Stimulated activated CD8-positive, alpha-beta memory T cell treated with anti-CD3 and anti-CD28 coated beads, Interleukin-4, amount 100 ng/mL, for 24 hours (primary cell): ENCODE data around the gene FAM90A26.
"Not testable (repeated sequence)": the region's sequence is repeated elsewhere in the genome, so short reads cannot be mapped to it uniquely, and the experiment has no call there.

Experiments used
- DNase-seq: peaks from one replicate; pipeline ENCODE4 v3.0.0-alpha.2; 2020; ENCODE audit warnings: low read depth

The FAM90A26 gene, protein sequence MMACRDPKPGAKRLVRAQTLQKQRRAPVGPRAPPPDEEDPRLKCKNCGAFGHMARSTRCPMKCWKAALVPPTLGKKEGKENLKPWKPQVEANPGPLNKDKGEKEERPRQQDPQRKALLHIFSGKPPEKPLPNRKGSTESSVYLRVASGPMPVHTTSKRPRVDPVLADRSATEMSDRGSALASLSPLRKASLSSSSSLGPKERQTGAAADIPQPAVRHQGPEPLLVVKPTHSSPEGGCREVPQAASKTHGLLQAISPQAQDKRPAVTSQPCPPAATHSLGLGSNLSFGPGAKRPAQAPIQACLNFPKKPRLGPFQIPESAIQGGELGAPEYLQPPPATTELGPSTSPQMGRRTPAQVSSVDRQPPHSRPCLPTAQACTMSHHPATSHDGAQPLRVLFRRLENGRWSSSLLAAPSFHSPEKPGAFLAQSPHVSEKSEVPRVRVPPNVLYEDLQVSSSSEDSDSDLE

GRCh38 chr4:9169791-9170459 lies at the start of gene FAM90A26:
Gene FAM90A26, plus strand, starts transcription at chr4:9170409. Its CDS starts 2,764 bp downstream, at chr4:9173173.
- not testable (repeated sequence) for DNase-seq

GRCh38 chr4:9122711-9123110 lies 47.5 kb upstream of the FAM90A26 start:
- DNase-seq = not testable (repeated sequence)

DNA sequence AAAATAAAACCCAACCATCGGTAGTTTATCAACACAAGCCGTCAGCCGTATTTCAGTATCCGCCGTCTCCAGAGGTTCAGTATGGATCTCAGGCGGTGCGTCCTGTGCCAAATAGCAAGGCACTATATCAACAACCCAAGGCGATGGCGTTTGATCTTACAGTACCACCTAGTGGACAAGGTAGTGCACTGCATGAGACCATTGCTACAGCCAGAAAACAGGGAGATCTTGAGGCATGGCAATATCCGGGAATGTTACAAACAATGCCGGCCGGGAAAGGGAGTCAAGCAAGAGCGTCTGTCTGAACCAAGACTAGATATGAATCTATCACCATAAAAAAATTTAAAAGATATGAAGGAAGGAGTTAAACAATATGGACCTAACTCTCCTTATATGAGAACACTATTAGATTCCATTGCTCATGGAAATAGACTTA lies 46.6 kb upstream of the FAM90A26 start:
- not testable (repeated sequence) for DNase-seq

- DNase-seq = not testable (repeated sequence)
These were observed 44.5 kb upstream of the FAM90A26 start for GRCh38 chr4:9125601-9126161.

DNA sequence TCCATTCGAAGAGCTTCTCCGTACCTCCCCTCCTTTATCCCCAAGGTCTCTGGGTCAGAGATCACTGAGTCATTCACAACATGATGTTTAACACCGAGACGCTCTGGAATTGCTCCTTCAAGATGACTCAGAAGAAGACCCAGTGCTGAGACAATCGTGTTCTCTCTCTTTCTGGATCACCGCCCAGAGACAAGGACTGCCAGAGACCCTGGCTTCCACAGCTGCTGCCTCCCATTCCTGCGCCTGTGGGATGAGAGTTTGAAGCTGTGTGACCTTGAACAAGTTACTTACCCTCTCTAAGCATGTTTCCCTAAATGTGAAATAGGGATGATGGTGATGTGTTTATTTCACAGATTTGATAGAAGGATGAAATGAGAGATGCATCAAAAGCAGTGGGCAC lies 38.8 kb upstream of the FAM90A26 start:
- not testable (repeated sequence) for DNase-seq

DNA sequence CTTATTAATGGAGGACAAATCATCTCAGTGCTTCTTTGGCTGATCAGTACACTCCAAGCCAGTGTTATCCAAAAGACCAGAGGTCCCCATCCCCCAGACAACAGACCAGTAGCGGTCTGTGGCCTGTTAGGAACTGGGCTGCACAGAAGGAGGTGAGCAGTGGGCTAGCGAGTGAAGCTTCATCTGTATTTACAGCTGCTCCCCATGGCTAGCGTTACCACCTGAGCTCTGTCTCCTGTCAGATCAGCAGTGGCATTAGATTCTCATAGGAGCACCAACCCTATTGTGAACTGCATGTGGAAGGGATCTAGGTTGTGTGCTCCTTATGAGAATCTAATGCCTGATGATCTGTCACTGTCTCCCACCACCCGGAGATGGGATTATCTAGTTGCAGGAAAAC lies 37.4 kb upstream of the FAM90A26 start:
- not testable (repeated sequence) for DNase-seq

DNA sequence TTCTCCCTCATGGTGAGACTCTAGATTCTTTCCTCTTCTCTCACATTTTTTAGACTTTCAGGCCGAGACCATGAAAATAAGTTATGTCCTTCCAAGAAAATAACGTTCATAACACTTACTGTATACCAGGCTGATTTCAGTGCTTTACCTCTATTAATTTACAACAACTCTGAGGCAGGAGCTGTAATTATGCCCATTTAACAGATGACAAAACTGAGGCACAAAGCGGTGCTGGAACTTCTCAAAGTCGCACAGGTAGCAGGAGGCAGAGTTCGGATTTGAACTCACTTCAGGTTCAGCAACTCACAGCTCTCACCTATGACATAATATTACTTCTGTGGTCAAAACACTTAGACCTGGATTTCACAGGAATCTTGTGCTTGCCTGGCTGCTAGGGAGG lies 36.2 kb upstream of the FAM90A26 start:
- DNase-seq = not testable (repeated sequence)

- not testable (repeated sequence) for DNase-seq
These were observed 35.7 kb upstream of the FAM90A26 start for GRCh38 chr4:9134556-9134955.

DNA sequence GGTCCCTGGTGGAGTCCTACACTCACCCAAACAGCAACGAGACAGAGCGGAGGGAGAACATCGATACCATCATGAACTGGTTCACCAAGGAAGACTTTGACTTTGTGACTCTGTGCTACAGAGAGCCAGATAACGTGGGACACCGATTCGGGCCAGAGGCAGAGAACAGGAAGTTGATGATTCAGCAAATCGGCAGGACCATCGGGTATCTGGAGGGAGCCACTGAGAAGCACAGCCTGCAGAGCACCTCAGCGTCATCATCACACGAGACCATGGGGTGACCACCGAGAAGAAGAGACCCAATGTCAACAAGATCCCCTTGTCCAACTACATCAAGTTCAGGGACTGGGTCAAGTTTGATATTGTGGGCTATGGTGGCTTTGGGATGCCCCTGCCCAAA lies 29.2 kb upstream of the FAM90A26 start:
- not testable (repeated sequence) for DNase-seq

DNA sequence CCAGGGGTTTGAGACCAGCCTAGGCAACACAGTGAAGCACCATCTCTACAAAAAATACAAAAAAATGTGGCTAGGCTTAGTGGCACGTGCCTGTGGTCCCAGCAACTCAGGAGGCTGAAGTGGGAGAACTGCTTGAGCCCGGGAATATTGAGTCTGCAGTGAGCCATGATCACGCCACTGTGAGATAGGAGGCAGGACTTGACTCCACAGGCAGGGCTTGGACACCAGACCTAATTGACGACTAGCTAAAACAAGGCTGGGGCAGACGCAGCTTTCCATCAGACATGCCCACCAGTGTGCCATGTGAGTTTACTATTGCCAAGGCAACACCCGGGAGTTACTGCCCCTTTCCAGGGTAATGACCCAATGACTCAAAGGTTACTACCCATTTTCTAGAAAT lies 27.4 kb upstream of the FAM90A26 start:
- not testable (repeated sequence) for DNase-seq

DNA sequence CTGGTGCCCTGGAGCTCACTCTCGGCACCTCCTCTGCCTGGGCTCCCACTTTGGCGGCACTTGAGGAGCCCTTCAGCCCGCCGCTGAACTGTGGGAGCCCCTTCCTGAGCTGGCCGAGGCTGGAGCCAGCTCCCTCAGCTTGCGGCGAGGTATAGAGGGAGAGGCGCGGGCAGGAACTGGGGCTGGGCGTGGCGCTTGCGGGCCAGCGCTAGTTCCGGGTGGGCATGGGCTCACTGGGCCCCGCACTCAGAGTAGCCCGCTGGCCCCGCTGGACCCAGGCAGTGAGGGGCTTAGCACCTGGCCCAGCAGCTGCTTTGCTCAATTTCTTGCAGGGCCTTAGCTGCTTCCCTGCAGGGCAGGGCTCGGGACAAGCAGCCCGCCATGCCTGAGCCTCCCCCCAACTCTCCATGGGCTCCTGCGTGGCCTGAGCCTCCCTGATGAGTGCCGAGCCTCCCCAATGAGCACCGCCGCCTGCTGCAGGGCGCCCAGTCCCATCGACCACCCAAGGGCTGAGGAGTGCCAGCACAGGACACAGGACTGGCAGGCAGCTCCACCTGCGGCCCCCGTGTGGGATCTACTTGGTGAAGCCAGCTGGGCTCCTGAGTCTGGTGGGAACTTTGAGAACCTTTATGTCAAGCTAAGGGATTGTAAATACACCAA lies 26.7 kb upstream of the FAM90A26 start:
- DNase-seq = no peak

DNA sequence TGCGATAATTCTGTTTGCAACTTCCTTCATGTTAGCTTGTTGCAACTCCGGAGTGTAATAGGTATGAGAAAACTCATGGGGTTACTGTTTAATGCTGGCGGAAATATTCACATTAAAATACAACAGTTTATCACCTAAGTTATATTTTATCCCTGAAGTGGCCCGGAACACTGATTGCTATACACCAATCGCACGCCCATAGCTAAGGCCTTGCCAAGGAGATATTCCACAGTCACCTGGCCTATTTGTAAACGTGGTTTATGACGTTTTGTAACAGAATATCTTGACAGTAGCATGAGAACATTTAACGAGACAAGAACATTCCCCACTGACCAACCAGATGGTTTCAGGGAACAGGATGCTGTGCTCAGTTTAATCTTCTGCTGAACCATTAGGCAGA lies 23.2 kb upstream of the FAM90A26 start:
- no peak for DNase-seq

GRCh38 chr4:9147368-9147767 lies 22.8 kb upstream of the FAM90A26 start:
- DNase-seq = not testable (repeated sequence)

GRCh38 chr4:9148611-9149409 lies 21.4 kb upstream of the FAM90A26 start:
- not testable (repeated sequence) for DNase-seq

- not testable (repeated sequence) for DNase-seq
These were observed 18.4 kb upstream of the FAM90A26 start for GRCh38 chr4:9151809-9152179.

- DNase-seq = peak; percentile 94
These were observed 17.8 kb upstream of the FAM90A26 start for GRCh38 chr4:9152180-9153007.

DNA sequence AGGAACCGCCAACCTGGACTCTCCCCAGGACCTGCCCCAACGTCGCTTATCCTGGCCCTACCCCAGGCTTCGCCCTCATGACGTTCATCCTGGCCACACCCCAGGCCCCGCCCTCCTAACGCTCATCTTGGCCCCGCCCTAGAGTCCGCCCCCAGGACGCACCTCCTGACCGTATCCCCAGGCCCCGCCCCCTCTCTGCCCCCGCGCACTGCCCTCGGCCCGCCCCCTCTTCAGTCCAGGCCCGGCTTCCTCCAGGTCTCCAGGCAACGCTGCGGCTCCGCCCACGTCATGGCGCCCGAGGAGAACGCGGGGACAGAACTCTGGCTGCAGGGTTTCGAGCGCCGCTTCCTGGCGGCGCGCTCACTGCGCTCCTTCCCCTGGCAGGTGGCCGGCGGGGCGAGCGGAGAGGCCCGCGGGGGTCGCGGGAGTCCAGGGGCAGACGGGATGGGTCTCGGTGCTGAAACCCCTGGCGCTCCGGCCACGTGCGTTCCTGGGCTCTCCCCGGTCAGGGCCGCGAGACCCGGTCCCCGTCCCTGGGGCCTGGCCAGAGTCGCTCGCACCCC lies 17.1 kb upstream of the FAM90A26 start:
- DNase-seq = peak; percentile 92

DNA sequence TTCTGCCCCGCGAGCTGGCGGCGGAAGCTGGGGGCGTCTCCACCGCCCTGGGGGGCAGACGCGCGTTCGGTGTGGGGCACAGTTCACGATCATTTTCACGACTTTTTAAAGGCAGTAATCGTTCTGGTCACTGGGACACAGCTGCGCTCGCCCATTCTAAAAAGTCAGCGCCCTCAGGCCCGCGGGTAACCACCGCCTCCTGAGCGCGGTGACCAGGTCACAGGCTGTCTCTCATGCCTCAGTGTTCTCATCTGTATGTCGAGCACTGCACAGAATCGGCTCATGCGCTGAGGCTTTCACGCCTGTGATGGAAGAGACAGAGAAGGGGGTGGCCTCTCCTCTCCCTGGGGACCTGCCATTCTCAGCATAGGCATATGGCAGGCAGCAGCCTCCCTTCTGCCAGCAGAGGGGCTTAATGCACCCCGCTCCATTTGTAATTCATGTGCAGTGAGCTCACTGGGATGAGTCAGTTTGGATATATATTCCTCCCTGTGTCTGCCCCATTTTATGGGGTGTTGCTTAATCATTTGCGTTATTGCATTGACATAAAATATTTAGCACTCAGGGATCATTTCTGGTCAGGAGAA lies 16.5 kb upstream of the FAM90A26 start:
- DNase-seq = not testable (repeated sequence)

GRCh38 chr4:9155101-9155886 lies 14.9 kb upstream of the FAM90A26 start:
- not testable (repeated sequence) for DNase-seq
